H1 (cell line): ENCODE measurements around the gene ARID4A. TPM values are rescaled to one million over a fixed set of nuclear protein-coding genes. Genes with fewer than 3 reads are reported as not detected.

Experiments used
- CTCF ChIA-PET: fragments of 300-600 bp; sonication (Branson Sonifier 250); formaldehyde crosslinking; loops from one replicate; lab custom pipeline; 2021; ENCODE audit not compliant: partially characterized antibody; lab: Charles Lee
- POLR2A ChIA-PET: fragments of 300-600 bp; sonication (Branson Sonifier 250); formaldehyde crosslinking; loops from one replicate; lab custom pipeline; 2021; ENCODE audit warnings: inconsistent platforms; ENCODE audit not compliant: partially characterized antibody; lab: Charles Lee
- DNase-seq, 2 experiments: peaks; one replicate each; pipeline versions ENCODE4 v3.0.0 to v3.0.0-alpha.2; 2010 to 2022; ENCODE audit warnings: low spot score in 2 of 2, low read depth in 1 of 2, mixed read lengths in 1 of 2
- FAIRE-seq: peaks from 2 replicates; lab custom pipeline; 2011; peaks lifted over from hg19 to GRCh38; lab: Jason Lieb, UNC
- H2AFZ ChIP-seq: 2 replicates; pipeline ENCODE4 v1.8.1; 2012; ENCODE audit warnings: low read length, inconsistent platforms
- H2AK5ac ChIP-seq: 2 replicates; pipeline ENCODE4 v1.6.1; 2013; ENCODE audit warnings: low read depth, low read length
- H2BK120ac ChIP-seq: replicated peaks from 2 replicates; pipeline ENCODE3; 2013; ENCODE audit warnings: low read depth, low read length, inconsistent platforms
- H2BK12ac ChIP-seq: 2 replicates; pipeline ENCODE4 v1.6.1; 2013; ENCODE audit warnings: low read depth, low read length
- H2BK15ac ChIP-seq: 2 replicates; pipeline ENCODE4 v1.6.1; 2013; ENCODE audit warnings: low read length
- H2BK20ac ChIP-seq: 2 replicates; pipeline ENCODE4 v1.6.1; 2013; ENCODE audit warnings: low read length
- H2BK5ac ChIP-seq: 2 replicates; pipeline ENCODE4 v1.6.1; 2013; ENCODE audit warnings: low read depth, low read length
- H3K14ac ChIP-seq: 2 replicates; pipeline ENCODE4 v1.6.1; 2013; ENCODE audit warnings: inconsistent platforms; ENCODE audit not compliant: insufficient read length
- H3K18ac ChIP-seq: 2 replicates; pipeline ENCODE4 v1.6.1; 2013; ENCODE audit warnings: low read length; ENCODE audit errors: extremely low read depth
- H3K23ac ChIP-seq: 2 replicates; pipeline ENCODE4 v1.6.1; 2013; ENCODE audit warnings: inconsistent platforms; ENCODE audit not compliant: insufficient read length
- H3K23me2 ChIP-seq: 2 replicates; pipeline ENCODE4 v1.6.1; 2013; ENCODE audit warnings: low read depth, low read length
- H3K27ac ChIP-seq: 2 replicates; pipeline ENCODE4 v1.6.1; 2011; ENCODE audit warnings: low read depth, low read length, inconsistent platforms
- H3K27me3 ChIP-seq, 4 experiments: replicated peaks in 1 of 4; 1 replicate in 1 of 4; 2 replicates in 3 of 4; pipeline versions ENCODE4 v1.6.1 to v1.8.1; 2011 to 2013; ENCODE audit warnings: low read length in 3 of 4, mild to moderate bottlenecking in 3 of 4, inconsistent platforms in 2 of 4, mixed read lengths in 2 of 4, moderate library complexity in 1 of 4; ENCODE audit not compliant: control insufficient read depth in 3 of 4, insufficient read depth in 3 of 4; ENCODE audit errors: extremely low read depth in 1 of 4
- H3K36me3 ChIP-seq, 4 experiments: 2 replicates each; pipeline versions ENCODE4 v1.6.1 to v1.8.1; 2011 to 2013; ENCODE audit warnings: mild to moderate bottlenecking in 4 of 4, low read length in 3 of 4, moderate library complexity in 2 of 4, control low read depth in 1 of 4, inconsistent platforms in 1 of 4; ENCODE audit not compliant: insufficient read depth in 4 of 4, control insufficient read depth in 2 of 4
- H3K4ac ChIP-seq: replicated peaks from 2 replicates; pipeline ENCODE3; 2013; ENCODE audit warnings: low read length, low read depth, mixed read lengths, inconsistent platforms; ENCODE audit not compliant: insufficient read length
- H3K4me1 ChIP-seq, 4 experiments: replicated peaks in 1 of 4; 1 replicate in 1 of 4; 2 replicates in 3 of 4; pipeline versions ENCODE4 v1.6.1 to v1.8.1; 2011 to 2013; ENCODE audit warnings: low read length in 3 of 4, inconsistent platforms in 2 of 4, mixed read lengths in 1 of 4; ENCODE audit not compliant: insufficient read depth in 4 of 4, control insufficient read depth in 3 of 4
- H3K4me2 ChIP-seq, 2 experiments: 2 replicates each; pipeline versions ENCODE4 v1.6.1 to v1.8.1; 2011 to 2013; ENCODE audit warnings: low read depth in 2 of 2, low read length in 2 of 2, control low read depth in 1 of 2, inconsistent platforms in 1 of 2, mild to moderate bottlenecking in 1 of 2; ENCODE audit not compliant: insufficient read depth in 1 of 2
- H3K4me3 ChIP-seq, 4 experiments: fragments of 200-600, 300-600 bp in 1 of 4; sonication (generic), shearing (Covaris generic), sonication (Bioruptor Twin) in 1 of 4; 2 replicates each; pipeline versions ENCODE4 v1.5.1 to v1.8.1; 2011 to 2016; ENCODE audit warnings: low read length in 4 of 4, low read depth in 3 of 4, control low read depth in 2 of 4, inconsistent platforms in 2 of 4, mild to moderate bottlenecking in 2 of 4, mixed read lengths in 1 of 4, moderate library complexity in 1 of 4; ENCODE audit not compliant: insufficient read depth in 2 of 4; ENCODE audit errors: extremely low read depth in 1 of 4
- H3K56ac ChIP-seq: replicated peaks from 2 replicates; pipeline ENCODE3; 2013; ENCODE audit warnings: low read depth, mild to moderate bottlenecking, mixed read lengths, low read length, inconsistent platforms; ENCODE audit not compliant: insufficient read length
- H3K79me1 ChIP-seq: 2 replicates; pipeline ENCODE4 v1.6.1; 2013; ENCODE audit warnings: low read depth, low read length, control low read depth
- H3K79me2 ChIP-seq, 2 experiments: 2 replicates each; pipeline versions ENCODE4 v1.6.1 to v1.8.1; 2012 to 2013; ENCODE audit warnings: low read length in 2 of 2, mild to moderate bottlenecking in 2 of 2, inconsistent platforms in 1 of 2; ENCODE audit not compliant: insufficient read depth in 2 of 2, control insufficient read depth in 1 of 2
- H3K9ac ChIP-seq, 4 experiments: replicated peaks in 1 of 4; 1 replicate in 1 of 4; 2 replicates in 3 of 4; pipeline versions ENCODE4 v1.6.1 to v1.8.1; 2011 to 2013; ENCODE audit warnings: low read depth in 3 of 4, low read length in 3 of 4, control low read depth in 2 of 4, mild to moderate bottlenecking in 2 of 4, moderate library complexity in 2 of 4, inconsistent platforms in 1 of 4; ENCODE audit errors: extremely low read depth in 1 of 4
- H3K9me3 ChIP-seq, 2 experiments: 2 replicates each; pipeline versions ENCODE4 v1.6.1 to v1.8.1; 2012 to 2013; ENCODE audit warnings: mild to moderate bottlenecking in 2 of 2, moderate library complexity in 2 of 2, control low read depth in 1 of 2, inconsistent platforms in 1 of 2, low read depth in 1 of 2, low read length in 1 of 2, mixed read lengths in 1 of 2; ENCODE audit not compliant: insufficient read depth in 2 of 2
- H4K20me1 ChIP-seq, 2 experiments: replicated peaks in 1 of 2; 2 replicates each; pipeline versions ENCODE3 to v1.8.1; 2011 to 2013; ENCODE audit warnings: inconsistent platforms in 2 of 2, low read length in 2 of 2, mild to moderate bottlenecking in 1 of 2; ENCODE audit not compliant: insufficient read depth in 2 of 2, control insufficient read depth in 1 of 2
- H4K5ac ChIP-seq: 2 replicates; pipeline ENCODE4 v1.6.1; 2013; ENCODE audit warnings: low read length, low read depth, mixed read lengths, inconsistent platforms; ENCODE audit not compliant: insufficient read length
- H4K8ac ChIP-seq: 2 replicates; pipeline ENCODE4 v1.8.0; 2013; ENCODE audit warnings: mild to moderate bottlenecking, moderate library complexity, low read length, inconsistent platforms; ENCODE audit not compliant: insufficient read depth; ENCODE audit errors: extremely low read depth
- H4K91ac ChIP-seq: replicated peaks from 2 replicates; pipeline ENCODE3; 2013; ENCODE audit warnings: low read length, mixed read lengths, inconsistent platforms; ENCODE audit not compliant: insufficient read length
- CTBP2 ChIP-seq: IDR thresholded peaks from 2 replicates; pipeline ENCODE4 v1.7.0; 2011; ENCODE audit warnings: borderline replicate concordance, mild to moderate bottlenecking, moderate library complexity, mixed read lengths, low read length; ENCODE audit not compliant: insufficient read depth, insufficient read length
- CTCF ChIP-seq, 3 experiments: IDR thresholded peaks; 1 replicate in 2 of 3; 2 replicates in 1 of 3; pipeline versions ENCODE4 v1.5.1 to v1.6.1; 2011; ENCODE audit warnings: low read length in 3 of 3, mild to moderate bottlenecking in 3 of 3, inconsistent platforms in 2 of 3, low read depth in 1 of 3, moderate library complexity in 1 of 3; ENCODE audit not compliant: insufficient read depth in 1 of 3; ENCODE audit errors: control extremely low read depth in 1 of 3
- E2F6 ChIP-seq: IDR thresholded peaks from 2 replicates; pipeline ENCODE4 v1.6.1; 2012; ENCODE audit warnings: inconsistent platforms
- FOSL1 ChIP-seq: IDR thresholded peaks from 2 replicates; pipeline ENCODE4 v1.6.1; 2011; ENCODE audit warnings: mild to moderate bottlenecking, low read depth, low read length, moderate library complexity; ENCODE audit not compliant: insufficient read depth
- KDM4A ChIP-seq: IDR thresholded peaks from one replicate; pipeline ENCODE4 v1.7.1; 2012; ENCODE audit warnings: low read depth, mild to moderate bottlenecking, moderate library complexity, low read length, inconsistent platforms; ENCODE audit not compliant: severe bottlenecking
- POU5F1 ChIP-seq: IDR thresholded peaks from 2 replicates; pipeline ENCODE4 v1.6.1; 2011; ENCODE audit warnings: low read depth, mild to moderate bottlenecking, low read length, moderate library complexity
- WGBS, 2 experiments: shearing (Covaris generic) in 1 of 2; methylation state at CpG; one replicate each; pipeline versions ENCODE4 v1.1.6 to v1.1.7; 2013 to 2015; ENCODE audit warnings: low lambda C conversion rate in 2 of 2, mixed read lengths in 2 of 2, inconsistent platforms in 1 of 2, low coverage in 1 of 2, missing lambda C conversion rate in 1 of 2; ENCODE audit not compliant: insufficient replicate concordance in 2 of 2, insufficient coverage in 1 of 2, insufficient read length in 1 of 2; ENCODE audit errors: extremely low coverage in 1 of 2, missing lambda C conversion rate in 1 of 2; 5-methylcytosine and 5-hydroxymethylcytosine counted together
- polyA plus RNA-seq, 7 experiments: library from polyadenylated mRNA; depleted of rRNA in 3 of 7; stranded (reverse) in 5 of 7; unstranded in 2 of 7; fragments of >200 nt in 5 of 7; fragments of 200-250 nt in 2 of 7; gene quantifications; 1 replicate in 5 of 7; 2 replicates in 1 of 7; 4 replicates in 1 of 7; pipeline versions ENCODE4 v1.2.1 to v1.2.3, GENCODE V29; 2011 to 2013; ENCODE audit warnings: missing spikeins in 2 of 7, mixed read lengths in 2 of 7
- total RNA-seq: library from RNA; stranded (reverse); fragmentation: NEBNext Ultra II Directional; extraction: Animal tissue kit (Norgen Biotek cat#: 25700); gene quantifications from 2 replicates; pipeline ENCODE4 v1.2.1, GENCODE V29; 2021

ARID4A gene
- total and polyA plus RNA-seq, 2 of the 8 experiments (the other 6 are each of a cell fraction or from before 2014, with no cell fraction given), result 2.1 to 14.6 TPM

GRCh38 chr14:58364316-58364715 is 66.0 kb downstream of the ARID4A start:
- H2BK12ac ChIP-seq, result no peak overlapping the region
- H3K9ac ChIP-seq, result no peak overlapping the region
- no peaks in the 10 kb centered on the region for H3K79me2 ChIP-seq
- FAIRE-seq, result no peak
- WGBS, 2 experiments, result 87% methylated on average over 4 of the region's 4 CpGs; no CpG with 5 or more reads in 1 of the 2 experiments
- H3K79me1 ChIP-seq, result no peaks in the 10 kb centered on the region
- no peak overlapping the region for H3K4me3 ChIP-seq
- H2BK20ac ChIP-seq, result no peak overlapping the region
- H3K36me3 ChIP-seq, result peaks cover 4 to 57% (median 11%) of the 10 kb centered on the region in 4 experiments; a peak in 7 of 8 replicates
- POLR2A ChIA-PET, result no interaction called here
- H3K18ac ChIP-seq, result no peak overlapping the region
- no peak overlapping the region for H4K5ac ChIP-seq
- DNase-seq, result no peak
- H2BK120ac ChIP-seq, result no peak overlapping the region
- no peak overlapping the region for H3K4me2 ChIP-seq
- no peaks in the 10 kb centered on the region for H3K4me1 ChIP-seq
- H4K20me1 ChIP-seq, result no peaks in the 10 kb centered on the region
- H3K23ac ChIP-seq, result no peak overlapping the region
- no peak overlapping the region for H2BK15ac ChIP-seq
- no peaks in the 10 kb centered on the region for H3K27me3 ChIP-seq
- H3K4ac ChIP-seq, result no peak overlapping the region
- no peak overlapping the region for H3K14ac ChIP-seq
- H2AFZ ChIP-seq, result no peak overlapping the region
- no peak overlapping the region for H3K27ac ChIP-seq
- H3K23me2 ChIP-seq, result no peaks in the 10 kb centered on the region
- H2BK5ac ChIP-seq, result no peak overlapping the region
- H2AK5ac ChIP-seq, result no peak overlapping the region
- no peaks in the 10 kb centered on the region for H3K9me3 ChIP-seq
- H4K8ac ChIP-seq, result no peak overlapping the region
- H4K91ac ChIP-seq, result no peak overlapping the region
- no peak overlapping the region for H3K56ac ChIP-seq
- CTCF ChIA-PET, result interaction anchor here (0.9 to 1.7 kb wide), 3 partner anchors 20 to 37 kb away, joined by 3 to 4 read pairs (median 4); no protein-coding TSS in a partner anchor
- TF ChIP-seq CTBP2, result no peak
- no peak for TF ChIP-seq CTCF (IDR thresholded peaks at IDR 0.05; ENCODE audit: control extremely low read depth in 1 of 3, insufficient read depth in 1 of 3, low read depth in 1 of 3, low read length in 3 of 3)
- TF ChIP-seq E2F6, result no peak
- no peak for TF ChIP-seq POU5F1
- no peak for TF ChIP-seq FOSL1
- TF ChIP-seq KDM4A, result no peak
